K562 (cell line): ENCODE data around the gene TMEM60. TPM values are rescaled to one million over a fixed set of nuclear protein-coding genes. Genes with fewer than 3 reads are reported as not detected.

Experiments used
- ATAC-seq: fragments of 200-7000 bp; cut with Tn5 transposase; 3 replicates; pipeline ENCODE4 v1.9.1; 2020; ENCODE audit warnings: moderate library complexity
- BruUV-seq: library from RNA; stranded (reverse); fragments of 400-500 nt; replicated peaks from 2 replicates; lab custom pipeline; 2021; lab: Mats Ljungman, UMichigan
- CTCF ChIA-PET: fragments of 300-600 bp; formaldehyde crosslinking; extraction: SDS; loops from one replicate; lab custom pipeline; 2021; ENCODE audit warnings: low intra/inter-chr PET ratio; lab: Yijun Ruan, JAX
- POLR2A ChIA-PET: fragments of 300-600, 350-650 bp; sonication (Branson Sonifier 250); formaldehyde crosslinking; extraction: SDS; loops from one replicate; lab custom pipeline; 2021; ENCODE audit warnings: antibody characterized with exemption, inconsistent platforms; lab: Yijun Ruan, JAX
- DNase-seq, 4 experiments: peaks; one replicate each; pipeline versions ENCODE4 v3.0.0 to v3.0.0-alpha.2; 2011 to 2018; ENCODE audit warnings: low spot score in 3 of 4, mixed read lengths in 3 of 4; ENCODE audit errors: extremely low read depth in 1 of 4
- FAIRE-seq: peaks from 2 replicates; lab custom pipeline; 2011; peaks lifted over from hg19 to GRCh38; lab: Jason Lieb, UNC
- H2AFZ ChIP-seq: 2 replicates; pipeline ENCODE4 v1.6.0; 2011; ENCODE audit warnings: low read depth, low read length, control low read depth, inconsistent platforms
- H3K27ac ChIP-seq: fragments of 200-600 bp; 3 replicates; pipeline ENCODE4 v1.8.0; 2011; ENCODE audit warnings: low read depth, mild to moderate bottlenecking, control low read depth, inconsistent platforms, low read length, moderate library complexity, mixed read lengths; ENCODE audit errors: extremely low read depth
- H3K27me3 ChIP-seq, 2 experiments: fragments of 300-600 bp in 1 of 2; 2 replicates in 1 of 2; 3 replicates in 1 of 2; pipeline versions ENCODE4 v1.6.0 to v1.8.0; 2011; ENCODE audit warnings: inconsistent platforms in 2 of 2, low read length in 2 of 2, mild to moderate bottlenecking in 1 of 2, mixed read lengths in 1 of 2, moderate library complexity in 1 of 2; ENCODE audit not compliant: control insufficient read depth in 2 of 2, insufficient read depth in 2 of 2
- H3K36me3 ChIP-seq: fragments of 300-600 bp; 3 replicates; pipeline ENCODE4 v1.8.0; 2011; ENCODE audit warnings: mild to moderate bottlenecking, low read length, inconsistent platforms; ENCODE audit not compliant: control insufficient read depth, insufficient read depth
- H3K4me1 ChIP-seq, 2 experiments: fragments of 200-600 bp in 1 of 2; replicated peaks in 1 of 2; 2 replicates in 1 of 2; 3 replicates in 1 of 2; pipeline versions ENCODE4 v1.5.1 to v1.8.0; 2011; ENCODE audit warnings: inconsistent platforms in 2 of 2, low read length in 2 of 2, mild to moderate bottlenecking in 1 of 2, mixed read lengths in 1 of 2, moderate library complexity in 1 of 2; ENCODE audit not compliant: control insufficient read depth in 2 of 2, insufficient read depth in 2 of 2
- H3K4me2 ChIP-seq: 2 replicates; pipeline ENCODE4 v1.6.1; 2011; ENCODE audit warnings: low read length, control low read depth, inconsistent platforms, mixed read lengths; ENCODE audit not compliant: insufficient read depth
- H3K4me3 ChIP-seq: fragments of 200-600 bp; sonication (generic), shearing (Covaris generic); 2 replicates; pipeline ENCODE4 v1.5.1; 2016; ENCODE audit warnings: control low read depth, inconsistent platforms
- H3K79me2 ChIP-seq: fragments of 200-600 bp; 3 replicates; pipeline ENCODE4 v1.8.0; 2011; ENCODE audit warnings: low read length, inconsistent platforms; ENCODE audit not compliant: control insufficient read depth, insufficient read depth
- H3K9ac ChIP-seq, 2 experiments: 2 replicates each; pipeline versions ENCODE4 v1.6.0 to v1.6.1; 2011; ENCODE audit warnings: low read depth in 2 of 2, low read length in 2 of 2, control low read depth in 1 of 2, inconsistent platforms in 1 of 2, mild to moderate bottlenecking in 1 of 2, mixed read lengths in 1 of 2; ENCODE audit not compliant: insufficient read depth in 1 of 2
- H3K9me1 ChIP-seq: one replicate; pipeline ENCODE4 v1.6.0; 2011; ENCODE audit warnings: inconsistent platforms, mild to moderate bottlenecking, low read length, moderate library complexity; ENCODE audit not compliant: control insufficient read depth, insufficient read depth
- H3K9me3 ChIP-seq: replicated peaks from 2 replicates; pipeline ENCODE4 v1.5.1; 2011; ENCODE audit warnings: low read depth, low read length, inconsistent platforms; ENCODE audit not compliant: control insufficient read depth, insufficient read depth
- H4K20me1 ChIP-seq: replicated peaks from 2 replicates; pipeline ENCODE4 v1.6.1; 2011; ENCODE audit warnings: low read length, inconsistent platforms, mixed read lengths; ENCODE audit not compliant: control insufficient read depth, insufficient read depth
- ADNP ChIP-seq: fragments of 200-800 bp; sonication (Bioruptor generic); IDR thresholded peaks from 2 replicates; pipeline ENCODE4 v1.6.1; 2016; ENCODE audit warnings: missing genetic modification characterization, missing compliant biosample characterization
- RBM25 ChIP-seq: fragments of 200-400 bp; formaldehyde crosslinking; IDR thresholded peaks from 2 replicates; pipeline ENCODE4 v1.6.1; 2018; ENCODE audit warnings: low read length, low read depth, moderate library complexity; ENCODE audit not compliant: severe bottlenecking
- RNF2 ChIP-seq: sonication (generic); IDR thresholded peaks from 2 replicates; pipeline ENCODE4 v1.6.1; 2016
- TEAD2 ChIP-seq: fragments of 450-650 bp; IDR thresholded peaks from 2 replicates; pipeline ENCODE4 v1.6.1; 2016; ENCODE audit warnings: missing genetic modification characterization, control low read depth, missing compliant biosample characterization
- ZNF217 ChIP-seq: sonication (generic); formaldehyde crosslinking; IDR thresholded peaks from 2 replicates; pipeline ENCODE4 v1.8.0; 2022; ENCODE audit warnings: mild to moderate bottlenecking, missing genetic modification reagents
- WGBS: fragments of 100-300 bp; shearing (Covaris generic); methylation state at CpG from one replicate; pipeline ENCODE4 v1.1.6; 2016; ENCODE audit warnings: low coverage, mixed read lengths; ENCODE audit not compliant: insufficient coverage; ENCODE audit errors: missing lambda C conversion rate; 5-methylcytosine and 5-hydroxymethylcytosine counted together
- in situ Hi-C: fragments of 300-500 bp; cut with MboI; formaldehyde crosslinking; loops from 4 replicates; pipeline ENCODE4 v1.15.0; 2018; ENCODE audit warnings: inconsistent platforms, mixed read lengths
- intact Hi-C: fragments of 100-400 bp; cut with micrococcal nuclease; formaldehyde crosslinking; loops from 2 replicates; pipeline ENCODE4 v1.14.2; 2022
- polyA plus RNA-seq, 8 experiments: library from polyadenylated mRNA; depleted of rRNA in 4 of 8; stranded (reverse) in 5 of 8; unstranded in 3 of 8; fragments of >200 nt; fragmentation: Nextera tagmentation in 2 of 8; fragmentation: Illumina TruSeq in 1 of 8; extraction: Ambion mirVana in 2 of 8; extraction: Trizol in 1 of 8; gene quantifications; 2 replicates each; pipeline versions ENCODE4 v1.2.1 to v1.2.3, GENCODE V29; 2011 to 2014; ENCODE audit warnings: inconsistent platforms in 1 of 8, missing spikeins in 1 of 8
- total RNA-seq, 7 experiments: library from RNA; depleted of rRNA in 6 of 7; stranded (reverse); fragments of >200 nt in 6 of 7; fragmentation: Illumina TruSeq in 2 of 7; extraction: Trizol in 2 of 7; gene quantifications; 2 replicates each; pipeline versions ENCODE4 v1.2.1 to v1.2.3, GENCODE V29; 2011 to 2021; ENCODE audit warnings: low replicate concordance in 1 of 7
- TF ChIP-seq, protein P1 (sequence below): fragments of 450-650 bp; IDR thresholded peaks from 2 replicates; pipeline ENCODE4 v1.6.1; 2016; ENCODE audit warnings: low read depth
- TF ChIP-seq, protein P2 (sequence below): sonication (generic); IDR thresholded peaks from 2 replicates; pipeline ENCODE4 v1.6.1; 2016
- TF ChIP-seq, protein P3 (sequence below): fragments of 450-650 bp; formaldehyde crosslinking; IDR thresholded peaks from 2 replicates; pipeline ENCODE4 v1.4.0; 2020; ENCODE audit warnings: mild to moderate bottlenecking, mixed read lengths
- TF ChIP-seq, protein P4 (sequence below): fragments of 450-650 bp; IDR thresholded peaks from 2 replicates; pipeline ENCODE4 v1.6.1; 2016; ENCODE audit warnings: missing biosample characterization, missing genetic modification characterization

Gene TMEM60
- total and polyA plus RNA-seq, 9 of the 15 experiments (the other 6 are each of a cell fraction or from before 2014, with no cell fraction given) = 12.5 to 140 (median 38.4) TPM

DNA sequence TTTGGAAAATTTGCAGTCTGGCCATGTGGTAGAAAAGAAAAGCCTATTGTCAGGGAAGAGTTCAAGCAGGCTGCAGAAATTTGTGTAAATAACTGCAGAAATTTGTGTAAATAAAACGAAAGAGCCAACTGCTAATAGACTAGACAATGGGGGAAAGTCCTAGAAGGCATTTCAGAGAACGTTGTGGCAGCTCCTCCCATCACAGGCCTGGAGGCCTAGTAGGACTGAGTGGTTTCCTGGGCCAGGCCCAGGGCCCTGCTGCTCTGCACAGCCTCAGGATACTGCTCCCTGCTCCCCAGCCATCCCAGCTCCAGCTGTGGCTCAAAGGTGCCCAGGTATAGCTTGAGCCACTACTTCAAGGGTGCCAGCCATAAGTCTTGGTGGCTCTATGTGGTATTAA, 51.1 kb downstream of the TMEM60 start:
- intact Hi-C loops (no loop called here), in situ Hi-C loops (no loop called here)
- DNase-seq (no peak), ATAC-seq (peak; percentile 40), FAIRE-seq (no peak)
- Histone ChIP-seq H3K27me3 (no peaks in the 10 kb centered on the region), H3K4me1 (peaks cover 0 to 9% of the 10 kb centered on the region in 2 experiments; a peak in 3 of 5 replicates), H4K20me1 (peaks cover 9% of the 10 kb centered on the region; the same call in 1 of the 2 replicates), H3K9ac (no peak overlapping the region), H3K4me3 (no peak overlapping the region), H3K27ac (no peak overlapping the region), H3K36me3 (peaks cover 27% of the 10 kb centered on the region; the same call in 2 of the 3 replicates), H3K9me1 (no peaks in the 10 kb centered on the region), H2AFZ (no peak overlapping the region), H3K9me3 (no peaks in the 10 kb centered on the region), H3K79me2 (peaks cover 17% of the 10 kb centered on the region), H3K4me2 (no peak overlapping the region)
- POLR2A ChIA-PET = interaction anchor here (1.0 kb wide), 1 partner anchor 17 kb away, joined by 4 read pairs; no protein-coding TSS in a partner anchor
- no TSS peak for BruUV-seq
- 37% methylated on average over 2 of the region's 2 CpGs for WGBS
- CTCF ChIA-PET = no interaction called here
- TF ChIP-seq ADNP (tag) (no peak), RBM25 (no peak), TEAD2 (tag) (no peak), ZNF217 (CRISPR knock-in tag) (no peak), RNF2 (no peak)
- TF ChIP-seq, protein P1, sequence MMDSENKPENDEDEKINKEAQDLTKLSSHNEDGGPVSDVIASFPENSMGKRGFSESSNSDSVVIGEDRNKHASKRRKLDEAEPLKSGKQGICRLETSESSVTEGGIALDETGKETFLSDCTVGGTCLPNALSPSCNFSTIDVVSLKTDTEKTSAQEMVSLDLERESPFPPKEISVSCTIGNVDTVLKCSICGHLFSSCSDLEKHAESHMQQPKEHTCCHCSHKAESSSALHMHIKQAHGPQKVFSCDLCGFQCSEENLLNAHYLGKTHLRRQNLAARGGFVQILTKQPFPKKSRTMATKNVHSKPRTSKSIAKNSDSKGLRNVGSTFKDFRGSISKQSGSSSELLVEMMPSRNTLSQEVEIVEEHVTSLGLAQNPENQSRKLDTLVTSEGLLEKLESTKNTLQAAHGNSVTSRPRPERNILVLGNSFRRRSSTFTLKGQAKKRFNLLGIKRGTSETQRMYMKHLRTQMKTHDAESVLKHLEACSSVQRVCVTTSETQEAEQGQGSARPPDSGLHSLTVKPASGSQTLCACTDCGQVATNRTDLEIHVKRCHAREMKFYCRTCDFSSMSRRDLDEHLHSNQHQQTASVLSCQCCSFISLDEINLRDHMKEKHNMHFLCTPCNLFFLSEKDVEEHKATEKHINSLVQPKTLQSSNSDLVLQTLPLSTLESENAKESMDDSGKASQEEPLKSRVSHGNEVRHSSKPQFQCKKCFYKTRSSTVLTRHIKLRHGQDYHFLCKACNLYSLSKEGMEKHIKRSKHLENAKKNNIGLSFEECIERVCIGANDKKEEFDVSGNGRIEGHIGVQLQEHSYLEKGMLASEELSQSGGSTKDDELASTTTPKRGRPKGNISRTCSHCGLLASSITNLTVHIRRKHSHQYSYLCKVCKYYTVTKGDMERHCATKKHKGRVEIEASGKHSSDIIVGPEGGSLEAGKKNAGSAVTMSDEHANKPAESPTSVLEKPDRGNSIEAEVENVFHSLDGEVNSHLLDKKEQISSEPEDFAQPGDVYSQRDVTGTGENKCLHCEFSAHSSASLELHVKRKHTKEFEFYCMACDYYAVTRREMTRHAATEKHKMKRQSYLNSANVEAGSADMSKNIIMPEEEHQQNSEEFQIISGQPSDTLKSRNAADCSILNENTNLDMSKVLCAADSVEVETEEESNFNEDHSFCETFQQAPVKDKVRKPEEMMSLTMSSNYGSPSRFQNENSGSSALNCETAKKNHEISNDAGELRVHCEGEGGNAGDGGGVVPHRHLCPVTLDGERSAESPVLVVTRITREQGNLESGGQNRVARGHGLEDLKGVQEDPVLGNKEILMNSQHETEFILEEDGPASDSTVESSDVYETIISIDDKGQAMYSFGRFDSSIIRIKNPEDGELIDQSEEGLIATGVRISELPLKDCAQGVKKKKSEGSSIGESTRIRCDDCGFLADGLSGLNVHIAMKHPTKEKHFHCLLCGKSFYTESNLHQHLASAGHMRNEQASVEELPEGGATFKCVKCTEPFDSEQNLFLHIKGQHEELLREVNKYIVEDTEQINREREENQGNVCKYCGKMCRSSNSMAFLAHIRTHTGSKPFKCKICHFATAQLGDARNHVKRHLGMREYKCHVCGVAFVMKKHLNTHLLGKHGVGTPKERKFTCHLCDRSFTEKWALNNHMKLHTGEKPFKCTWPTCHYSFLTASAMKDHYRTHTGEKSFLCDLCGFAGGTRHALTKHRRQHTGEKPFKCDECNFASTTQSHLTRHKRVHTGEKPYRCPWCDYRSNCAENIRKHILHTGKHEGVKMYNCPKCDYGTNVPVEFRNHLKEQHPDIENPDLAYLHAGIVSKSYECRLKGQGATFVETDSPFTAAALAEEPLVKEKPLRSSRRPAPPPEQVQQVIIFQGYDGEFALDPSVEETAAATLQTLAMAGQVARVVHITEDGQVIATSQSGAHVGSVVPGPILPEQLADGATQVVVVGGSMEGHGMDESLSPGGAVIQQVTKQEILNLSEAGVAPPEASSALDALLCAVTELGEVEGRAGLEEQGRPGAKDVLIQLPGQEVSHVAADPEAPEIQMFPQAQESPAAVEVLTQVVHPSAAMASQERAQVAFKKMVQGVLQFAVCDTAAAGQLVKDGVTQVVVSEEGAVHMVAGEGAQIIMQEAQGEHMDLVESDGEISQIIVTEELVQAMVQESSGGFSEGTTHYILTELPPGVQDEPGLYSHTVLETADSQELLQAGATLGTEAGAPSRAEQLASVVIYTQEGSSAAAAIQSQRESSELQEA = no peak
- TF ChIP-seq, protein P2, sequence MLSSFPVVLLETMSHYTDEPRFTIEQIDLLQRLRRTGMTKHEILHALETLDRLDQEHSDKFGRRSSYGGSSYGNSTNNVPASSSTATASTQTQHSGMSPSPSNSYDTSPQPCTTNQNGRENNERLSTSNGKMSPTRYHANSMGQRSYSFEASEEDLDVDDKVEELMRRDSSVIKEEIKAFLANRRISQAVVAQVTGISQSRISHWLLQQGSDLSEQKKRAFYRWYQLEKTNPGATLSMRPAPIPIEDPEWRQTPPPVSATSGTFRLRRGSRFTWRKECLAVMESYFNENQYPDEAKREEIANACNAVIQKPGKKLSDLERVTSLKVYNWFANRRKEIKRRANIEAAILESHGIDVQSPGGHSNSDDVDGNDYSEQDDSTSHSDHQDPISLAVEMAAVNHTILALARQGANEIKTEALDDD = no peak
- TF ChIP-seq, protein P3, sequence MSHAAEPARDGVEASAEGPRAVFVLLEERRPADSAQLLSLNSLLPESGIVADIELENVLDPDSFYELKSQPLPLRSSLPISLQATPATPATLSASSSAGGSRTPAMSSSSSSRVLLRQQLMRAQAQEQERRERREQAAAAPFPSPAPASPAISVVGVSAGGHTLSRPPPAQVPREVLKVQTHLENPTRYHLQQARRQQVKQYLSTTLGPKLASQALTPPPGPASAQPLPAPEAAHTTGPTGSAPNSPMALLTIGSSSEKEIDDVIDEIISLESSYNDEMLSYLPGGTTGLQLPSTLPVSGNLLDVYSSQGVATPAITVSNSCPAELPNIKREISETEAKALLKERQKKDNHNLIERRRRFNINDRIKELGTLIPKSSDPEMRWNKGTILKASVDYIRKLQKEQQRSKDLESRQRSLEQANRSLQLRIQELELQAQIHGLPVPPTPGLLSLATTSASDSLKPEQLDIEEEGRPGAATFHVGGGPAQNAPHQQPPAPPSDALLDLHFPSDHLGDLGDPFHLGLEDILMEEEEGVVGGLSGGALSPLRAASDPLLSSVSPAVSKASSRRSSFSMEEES (CRISPR knock-in tag) = no peak
- TF ChIP-seq, protein P4, sequence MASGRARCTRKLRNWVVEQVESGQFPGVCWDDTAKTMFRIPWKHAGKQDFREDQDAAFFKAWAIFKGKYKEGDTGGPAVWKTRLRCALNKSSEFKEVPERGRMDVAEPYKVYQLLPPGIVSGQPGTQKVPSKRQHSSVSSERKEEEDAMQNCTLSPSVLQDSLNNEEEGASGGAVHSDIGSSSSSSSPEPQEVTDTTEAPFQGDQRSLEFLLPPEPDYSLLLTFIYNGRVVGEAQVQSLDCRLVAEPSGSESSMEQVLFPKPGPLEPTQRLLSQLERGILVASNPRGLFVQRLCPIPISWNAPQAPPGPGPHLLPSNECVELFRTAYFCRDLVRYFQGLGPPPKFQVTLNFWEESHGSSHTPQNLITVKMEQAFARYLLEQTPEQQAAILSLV = no peak
